Right cardiac atrium (tissue), 5 donors: ENCODE data around the gene G6PC1. TPM values are rescaled to one million over a fixed set of nuclear protein-coding genes. Genes with fewer than 3 reads are reported as not detected.
A peak's percentile ranks its signal among the peaks of the same experiment; 100 is the strongest.
"Not testable (repeated sequence)": the region's sequence is repeated elsewhere in the genome, so short reads cannot be mapped to it uniquely, and the experiment has no call there.

Source experiments
- ATAC-seq, 2 donors: fragments of 200-7000 bp; cut with Tn5 transposase; one replicate each; pipeline versions ENCODE4 v1.8.0 to v1.9.1; 2020; ENCODE audit warnings: moderate library complexity in 2 of 2, mild to moderate bottlenecking in 1 of 2
- DNase-seq, 3 donors: peaks; one replicate each; pipeline ENCODE4 v3.0.0-alpha.2; 2020
- H3K27ac ChIP-seq: one replicate; pipeline ENCODE4 v1.5.1; 2013; ENCODE audit warnings: mild to moderate bottlenecking, low read length, control low read depth, moderate library complexity
- H3K27me3 ChIP-seq: one replicate; pipeline ENCODE4 v1.6.1; 2013; ENCODE audit not compliant: control insufficient read depth, insufficient read depth
- H3K4me1 ChIP-seq: one replicate; pipeline ENCODE4 v1.6.1; 2013; ENCODE audit warnings: low read length; ENCODE audit not compliant: control insufficient read depth, insufficient read depth
- H3K4me3 ChIP-seq: one replicate; pipeline ENCODE4 v1.5.1; 2013; ENCODE audit warnings: low read length, control low read depth
- H3K9me3 ChIP-seq: one replicate; pipeline ENCODE4 v1.6.1; 2013; ENCODE audit warnings: low read length; ENCODE audit not compliant: control insufficient read depth
- WGBS: extraction: QIAGEN DNeasy Blood & Tissue Kit; methylation state at CpG from one replicate; pipeline ENCODE4 v1.1.7; 2013; 5-methylcytosine and 5-hydroxymethylcytosine counted together
- intact Hi-C, 4 donors: fragments of 100-400 bp; cut with DNase I; formaldehyde crosslinking; loops; one replicate each; pipeline versions ENCODE4 v1.11.0 to v1.14.0; 2022 to 2023
- polyA plus RNA-seq: library from polyadenylated mRNA; stranded (reverse); fragments of 200-250 nt; gene quantifications from one replicate; pipeline ENCODE4 v1.2.3, GENCODE V29; 2013
- total RNA-seq, 4 donors: library from RNA; stranded (reverse); fragmentation: NEBNext Ultra II Directional; extraction: Animal tissue kit (Norgen Biotek cat#: 25700); gene quantifications; one replicate each; pipeline ENCODE4 v1.2.1, GENCODE V29; 2021
- donor health status: healthy with polysubstance abuse.
- donor health status: DM: no; HTN: yes; CAD: no.
- donor health status: DM: no; HTN: no; CAD: no.
- donor health status: DM: no; HTN: yes; CAD: no; lungs with severe emphysema.
- donor health status: DM: yes; HTN: yes; CAD: no.

The G6PC1 gene
- total and polyA plus RNA-seq, 5 donors, result not detected

- no peak overlapping the region for H3K27ac ChIP-seq
- ATAC-seq (no peak), DNase-seq (peak in 1 of 3 donors; percentile 6)
- H3K27me3 ChIP-seq, result no peaks in the 10 kb centered on the region
- no peaks in the 10 kb centered on the region for H3K9me3 ChIP-seq
- H3K4me3 ChIP-seq, result no peak overlapping the region
- intact Hi-C loops, result no loop called here
- WGBS, result 94% methylated on average over 10 of the region's 10 CpGs
- H3K4me1 ChIP-seq, result no peaks in the 10 kb centered on the region
Observed at GRCh38 chr17:42877037-42877436, 23.6 kb upstream of the G6PC1 start.

GRCh38 chr17:42878123-42878880 is 22.3 kb upstream of the G6PC1 start:
- 56% methylated on average over 13 of the region's 13 CpGs for WGBS
- no peaks in the 10 kb centered on the region for H3K4me1 ChIP-seq
- peak in 1 of 3 donors; percentile 15 for DNase-seq
- no peak overlapping the region for H3K4me3 ChIP-seq
- H3K27ac ChIP-seq, result no peak overlapping the region
- H3K9me3 ChIP-seq, result no peaks in the 10 kb centered on the region
- H3K27me3 ChIP-seq, result no peaks in the 10 kb centered on the region
- intact Hi-C loops, result no loop called here
- ATAC-seq, result no peak

GRCh38 chr17:42878924-42879595 is 21.5 kb upstream of the G6PC1 start:
- intact Hi-C loops, result no loop called here
- peak in 1 of 3 donors; percentile 41 for DNase-seq
- Histone ChIP-seq H3K27me3 (no peaks in the 10 kb centered on the region), H3K9me3 (no peaks in the 10 kb centered on the region), H3K4me1 (no peaks in the 10 kb centered on the region), H3K27ac (no peak overlapping the region), H3K4me3 (no peak overlapping the region)
- ATAC-seq, result peak in 1 of 2 donors; percentile 35
- WGBS, result 88% methylated on average over 8 of the region's 8 CpGs

GRCh38 chr17:42879596-42879985 is 21.0 kb upstream of the G6PC1 start:
- DNase-seq, result peak in 1 of 3 donors; percentile 27
- no peak overlapping the region for H3K27ac ChIP-seq
- H3K4me3 ChIP-seq, result no peak overlapping the region
- WGBS, result 60% methylated on average over 6 of the region's 6 CpGs
- H3K4me1 ChIP-seq, result no peaks in the 10 kb centered on the region
- H3K27me3 ChIP-seq, result no peaks in the 10 kb centered on the region
- intact Hi-C loops, result no loop called here
- peak in 1 of 2 donors; percentile 16 for ATAC-seq
- no peaks in the 10 kb centered on the region for H3K9me3 ChIP-seq

- H3K4me1 ChIP-seq, result no peaks in the 10 kb centered on the region
- no peaks in the 10 kb centered on the region for H3K27me3 ChIP-seq
- DNase-seq (no peak), ATAC-seq (no peak)
- H3K27ac ChIP-seq, result no peak overlapping the region
- WGBS, result 72% methylated on average over 5 of the region's 5 CpGs
- H3K4me3 ChIP-seq, result no peak overlapping the region
- H3K9me3 ChIP-seq, result no peaks in the 10 kb centered on the region
- intact Hi-C loops, result no loop called here
Observed at GRCh38 chr17:42880776-42881310, 19.8 kb upstream of the G6PC1 start.

- H3K4me3 ChIP-seq, H3K27ac ChIP-seq, DNase-seq, H3K4me1 ChIP-seq, intact Hi-C loops, ATAC-seq, H3K27me3 ChIP-seq, H3K9me3 ChIP-seq: not testable (repeated sequence)
- 91% methylated on average over 6 of the region's 6 CpGs for WGBS
Observed at GRCh38 chr17:42881706-42882105, 18.9 kb upstream of the G6PC1 start.

GRCh38 chr17:42882166-42882565 is 18.4 kb upstream of the G6PC1 start:
- DNase-seq (no peak), ATAC-seq (no peak)
- no peaks in the 10 kb centered on the region for H3K9me3 ChIP-seq
- intact Hi-C loops, result no loop called here
- peaks cover 3% of the 10 kb centered on the region for H3K4me1 ChIP-seq
- no peaks in the 10 kb centered on the region for H3K27me3 ChIP-seq
- WGBS, result 90% methylated on average over 8 of the region's 8 CpGs
- H3K4me3 ChIP-seq, result no peak overlapping the region
- no peak overlapping the region for H3K27ac ChIP-seq

- peaks cover 3% of the 10 kb centered on the region for H3K4me1 ChIP-seq
- no peak for ATAC-seq
- 90% methylated on average over 7 of the region's 7 CpGs for WGBS
- H3K4me3 ChIP-seq, result no peak overlapping the region
- H3K9me3 ChIP-seq, result no peaks in the 10 kb centered on the region
- no peak for DNase-seq
- H3K27me3 ChIP-seq, result no peaks in the 10 kb centered on the region
- intact Hi-C loops, result no loop called here
- H3K27ac ChIP-seq, result no peak overlapping the region
Observed at GRCh38 chr17:42883802-42884558, 16.6 kb upstream of the G6PC1 start.

GRCh38 chr17:42885806-42886205 is 14.8 kb upstream of the G6PC1 start:
- intact Hi-C loops, H3K27me3 ChIP-seq, H3K4me1 ChIP-seq, H3K9me3 ChIP-seq, ATAC-seq, H3K4me3 ChIP-seq, H3K27ac ChIP-seq, DNase-seq: not testable (repeated sequence)
- 92% methylated on average over 3 of the region's 3 CpGs for WGBS

GRCh38 chr17:42886283-42887176 is 14.1 kb upstream of the G6PC1 start:
- no peaks in the 10 kb centered on the region for H3K9me3 ChIP-seq
- 52% methylated on average over 15 of the region's 15 CpGs for WGBS
- H3K4me1 ChIP-seq, result peaks cover 6% of the 10 kb centered on the region
- intact Hi-C loops, result no loop called here
- ATAC-seq (peak in 1 of 2 donors; percentile 17), DNase-seq (no peak)
- H3K27ac ChIP-seq, result no peak overlapping the region
- no peaks in the 10 kb centered on the region for H3K27me3 ChIP-seq
- no peak overlapping the region for H3K4me3 ChIP-seq
